SK-N-SH (cell line): ENCODE data around the gene RFX3.

Experiments
- YY1 ChIP-seq: IDR thresholded peaks from 2 replicates; pipeline ENCODE4 v1.4.0; 2012; ENCODE audit warnings: low read depth, mild to moderate bottlenecking
- TF ChIP-seq, protein P1 (sequence below): fragments of 200-600 bp; sonication (generic); IDR thresholded peaks from 2 replicates; pipeline ENCODE4 v1.6.1; 2017; ENCODE audit warnings: antibody characterized with exemption, mild to moderate bottlenecking, moderate library complexity

DNA sequence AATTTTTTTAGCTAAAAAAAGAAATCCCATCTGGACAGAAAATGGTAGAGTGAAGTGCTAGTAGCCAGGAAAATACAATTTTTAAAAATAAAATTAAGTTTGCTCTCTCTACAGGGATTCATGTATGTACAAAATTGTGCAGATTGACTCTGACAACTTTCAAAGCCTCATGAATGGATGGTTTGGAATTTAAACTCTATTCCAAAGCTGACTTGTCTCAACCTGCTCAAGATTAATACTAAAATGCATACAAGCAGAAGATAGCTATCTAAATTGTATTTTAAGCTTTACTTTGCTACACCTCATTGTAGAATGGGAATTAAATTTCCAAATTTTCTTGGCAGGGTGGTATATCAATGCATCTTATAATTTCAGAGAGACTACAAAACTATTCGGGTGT, 257.6 kb downstream of the RFX3 start:
- TF ChIP-seq, protein P1, sequence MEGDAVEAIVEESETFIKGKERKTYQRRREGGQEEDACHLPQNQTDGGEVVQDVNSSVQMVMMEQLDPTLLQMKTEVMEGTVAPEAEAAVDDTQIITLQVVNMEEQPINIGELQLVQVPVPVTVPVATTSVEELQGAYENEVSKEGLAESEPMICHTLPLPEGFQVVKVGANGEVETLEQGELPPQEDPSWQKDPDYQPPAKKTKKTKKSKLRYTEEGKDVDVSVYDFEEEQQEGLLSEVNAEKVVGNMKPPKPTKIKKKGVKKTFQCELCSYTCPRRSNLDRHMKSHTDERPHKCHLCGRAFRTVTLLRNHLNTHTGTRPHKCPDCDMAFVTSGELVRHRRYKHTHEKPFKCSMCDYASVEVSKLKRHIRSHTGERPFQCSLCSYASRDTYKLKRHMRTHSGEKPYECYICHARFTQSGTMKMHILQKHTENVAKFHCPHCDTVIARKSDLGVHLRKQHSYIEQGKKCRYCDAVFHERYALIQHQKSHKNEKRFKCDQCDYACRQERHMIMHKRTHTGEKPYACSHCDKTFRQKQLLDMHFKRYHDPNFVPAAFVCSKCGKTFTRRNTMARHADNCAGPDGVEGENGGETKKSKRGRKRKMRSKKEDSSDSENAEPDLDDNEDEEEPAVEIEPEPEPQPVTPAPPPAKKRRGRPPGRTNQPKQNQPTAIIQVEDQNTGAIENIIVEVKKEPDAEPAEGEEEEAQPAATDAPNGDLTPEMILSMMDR: no peak
- TF ChIP-seq YY1: no peak
